Stimulated activated CD4-positive, alpha-beta T cell treated with anti-CD3 and anti-CD28 coated beads, Interleukin-4, amount 100 ng/mL, for 24 hours (primary cell): ENCODE data around the gene CNMD.

ENCODE experiments used
- DNase-seq: peaks from one replicate; pipeline ENCODE4 v3.0.0-alpha.2; 2020

Gene CNMD

GRCh38 chr13:52673465-52673864 is 66.2 kb downstream of the CNMD start:
- DNase-seq = no peak

GRCh38 chr13:52670726-52671125 is 68.9 kb downstream of the CNMD start:
- no peak for DNase-seq

GRCh38 chr13:52669677-52670076 is 69.9 kb downstream of the CNMD start:
- no peak for DNase-seq

- DNase-seq = no peak
Measured at GRCh38 chr13:52665325-52665724, 74.3 kb downstream of the CNMD start.

GRCh38 chr13:52664272-52664671 is 75.3 kb downstream of the CNMD start:
- no peak for DNase-seq

- no peak for DNase-seq
Measured at GRCh38 chr13:52659340-52659739, 80.3 kb downstream of the CNMD start.
